Measurements from ENCODE around the gene FBXO21.
A peak's percentile ranks its signal among the peaks of the same experiment; 100 is the strongest.
"Not testable (repeated sequence)": the region's sequence is repeated elsewhere in the genome, so short reads cannot be mapped to it uniquely, and the experiment has no call there.

The FBXO21 gene

GRCh38 chr12:117134059-117134458, 56.2 kb downstream of the FBXO21 start:
- peak; percentile 83 for DNase-seq

- no peak for DNase-seq
These were observed 59.5 kb downstream of the FBXO21 start for GRCh38 chr12:117130801-117131200.

- no peak for DNase-seq
These were observed 60.9 kb downstream of the FBXO21 start for GRCh38 chr12:117129391-117129790.

GRCh38 chr12:117127933-117128823, 62.1 kb downstream of the FBXO21 start:
- DNase-seq = no peak

- DNase-seq = no peak
These were observed 63.9 kb downstream of the FBXO21 start for GRCh38 chr12:117126335-117126734.

GRCh38 chr12:117125767-117126166, 64.5 kb downstream of the FBXO21 start:
- DNase-seq = no peak

- DNase-seq = no peak
These were observed 65.0 kb downstream of the FBXO21 start for GRCh38 chr12:117125272-117125613.

GRCh38 chr12:117124421-117125271, 65.6 kb downstream of the FBXO21 start:
- DNase-seq = no peak

GRCh38 chr12:117121441-117121840, 68.8 kb downstream of the FBXO21 start:
- DNase-seq = no peak

GRCh38 chr12:117120787-117121186, 69.5 kb downstream of the FBXO21 start:
- DNase-seq = no peak

- peak; percentile 52 for DNase-seq
These were observed 70.6 kb downstream of the FBXO21 start for GRCh38 chr12:117119592-117120198.

GRCh38 chr12:117118838-117119591, 71.3 kb downstream of the FBXO21 start:
- DNase-seq = no peak

GRCh38 chr12:117114784-117115183, 75.5 kb downstream of the FBXO21 start:
- DNase-seq = no peak

GRCh38 chr12:117113231-117113630, 77.0 kb downstream of the FBXO21 start:
- DNase-seq = no peak

GRCh38 chr12:117111821-117112595, 78.3 kb downstream of the FBXO21 start:
- DNase-seq = no peak

GRCh38 chr12:117111386-117111785, 78.9 kb downstream of the FBXO21 start:
- DNase-seq = no peak

GRCh38 chr12:117109943-117110635, 80.2 kb downstream of the FBXO21 start:
- DNase-seq = no peak

GRCh38 chr12:117105902-117106301, 84.4 kb downstream of the FBXO21 start:
- peak; percentile 46 for DNase-seq

- DNase-seq = not testable (repeated sequence)
These were observed 86.3 kb downstream of the FBXO21 start for GRCh38 chr12:117104003-117104402.

- DNase-seq = no peak
These were observed 87.5 kb downstream of the FBXO21 start for GRCh38 chr12:117102800-117103181.
